ENCODE measurements around the gene CACNA1I.
A peak's percentile ranks its signal among the peaks of the same experiment; 100 is the strongest.

The CACNA1I gene

GRCh38 chr22:39598017-39598965, 27.7 kb downstream of the CACNA1I start:
- peak; percentile 72 to 76 for DNase-seq

- no peak for DNase-seq
Measured at GRCh38 chr22:39600491-39601179, 30.1 kb downstream of the CACNA1I start.

- DNase-seq: no peak
Measured at GRCh38 chr22:39601180-39601535, 30.6 kb downstream of the CACNA1I start.

- no peak for DNase-seq
Measured at GRCh38 chr22:39603345-39603744, 32.8 kb downstream of the CACNA1I start.

- DNase-seq: no peak
Measured at GRCh38 chr22:39610246-39610645, 39.7 kb downstream of the CACNA1I start.

GRCh38 chr22:39610766-39611165, 40.2 kb downstream of the CACNA1I start:
- DNase-seq: no peak

- DNase-seq: no peak
Measured at GRCh38 chr22:39611360-39611759, 40.8 kb downstream of the CACNA1I start.

GRCh38 chr22:39612811-39613548, 42.4 kb downstream of the CACNA1I start:
- peak in 1 of 2 donors; percentile 53 for DNase-seq

GRCh38 chr22:39613549-39613921, 43.0 kb downstream of the CACNA1I start:
- DNase-seq: no peak

GRCh38 chr22:39614442-39614841, 43.9 kb downstream of the CACNA1I start:
- DNase-seq: no peak

GRCh38 chr22:39616051-39616450, 45.5 kb downstream of the CACNA1I start:
- DNase-seq: no peak

- no peak for DNase-seq
Measured at GRCh38 chr22:39616781-39617180, 46.2 kb downstream of the CACNA1I start.

- no peak for DNase-seq
Measured at GRCh38 chr22:39617342-39617741, 46.8 kb downstream of the CACNA1I start.

- no peak for DNase-seq
Measured at GRCh38 chr22:39617970-39618757, 47.6 kb downstream of the CACNA1I start.

- no peak for DNase-seq
Measured at GRCh38 chr22:39618996-39619530, 48.5 kb downstream of the CACNA1I start.

- no peak for DNase-seq
Measured at GRCh38 chr22:39620924-39621690, 50.6 kb downstream of the CACNA1I start.

GRCh38 chr22:39621826-39622225, 51.3 kb downstream of the CACNA1I start:
- no peak for DNase-seq

- DNase-seq: peak; percentile 66 to 68
Measured at GRCh38 chr22:39622881-39623367, 52.4 kb downstream of the CACNA1I start.

GRCh38 chr22:39623603-39624500, 53.3 kb downstream of the CACNA1I start:
- no peak for DNase-seq

GRCh38 chr22:39624501-39624821, 53.9 kb downstream of the CACNA1I start:
- no peak for DNase-seq
